GM12878 (cell line): ENCODE data around the gene RNASE9. TPM values are rescaled to one million over a fixed set of nuclear protein-coding genes. Genes with fewer than 3 reads are reported as not detected.

Experiments
- ATAC-seq: fragments of 200-7000 bp; cut with Tn5 transposase; 3 replicates; pipeline ENCODE4 v1.9.1; 2020; ENCODE audit warnings: mild to moderate bottlenecking, moderate library complexity
- Bru-seq: library from RNA; stranded (reverse); fragments of 400-500 nt; gene quantifications from one replicate; lab custom pipeline; 2021; lab: Mats Ljungman, UMichigan
- BruChase-seq, 2 experiments: library from RNA; stranded (reverse); fragments of 400-500 nt; gene quantifications; one replicate each; lab custom pipeline; 2021; lab: Mats Ljungman, UMichigan
- BruUV-seq: library from RNA; stranded (reverse); fragments of 400-500 nt; replicated peaks from 2 replicates; lab custom pipeline; 2021; lab: Mats Ljungman, UMichigan
- CTCF ChIA-PET: fragments of 300-600 bp; sonication (Branson Sonifier 250); formaldehyde crosslinking; extraction: SDS; loops from one replicate; lab custom pipeline; 2021; ENCODE audit warnings: inconsistent platforms; lab: Yijun Ruan, JAX
- POLR2A ChIA-PET: fragments of 350-600 bp; formaldehyde crosslinking; extraction: SDS; loops from one replicate; lab custom pipeline; 2021; ENCODE audit warnings: inconsistent platforms; lab: Charles Lee
- RAD21 ChIA-PET: fragments of 300-600 bp; sonication (Branson Sonifier 250); formaldehyde crosslinking; loops from one replicate; lab custom pipeline; 2023; ENCODE audit warnings: antibody characterized with exemption; ENCODE audit not compliant: unreplicated experiment; lab: Charles Lee
- SMC1A ChIA-PET: fragments of 300-600 bp; sonication (Branson Sonifier 250); formaldehyde crosslinking; loops from one replicate; lab custom pipeline; 2023; ENCODE audit not compliant: unreplicated experiment, uncharacterized antibody; lab: Charles Lee
- DNase-seq: peaks from one replicate; pipeline ENCODE4 v3.0.0-alpha.2; 2011; ENCODE audit warnings: low read depth, low spot score
- FAIRE-seq: peaks from 3 replicates; lab custom pipeline; 2011; peaks lifted over from hg19 to GRCh38; lab: Jason Lieb, UNC
- H2AFZ ChIP-seq: 2 replicates; pipeline ENCODE4 v1.6.0; 2011; ENCODE audit warnings: low read depth, low read length, control low read depth; ENCODE audit not compliant: control insufficient read depth
- H3K27ac ChIP-seq: 2 replicates; pipeline ENCODE4 v1.5.1; 2011; ENCODE audit warnings: control low read depth; ENCODE audit not compliant: control insufficient read depth, insufficient read depth
- H3K27me3 ChIP-seq, 2 experiments: replicated peaks in 1 of 2; 2 replicates each; pipeline versions ENCODE4 v1.6.0 to v1.6.1; 2011; ENCODE audit warnings: low read length in 1 of 2; ENCODE audit not compliant: control insufficient read depth in 2 of 2, insufficient read depth in 2 of 2
- H3K36me3 ChIP-seq, 2 experiments: 2 replicates each; pipeline ENCODE4 v1.5.1; 2011; ENCODE audit warnings: low read length in 1 of 2; ENCODE audit not compliant: control insufficient read depth in 2 of 2, insufficient read depth in 2 of 2
- H3K4me1 ChIP-seq: 2 replicates; pipeline ENCODE4 v1.6.1; 2011; ENCODE audit warnings: mild to moderate bottlenecking, low read length, moderate library complexity, mixed read lengths; ENCODE audit not compliant: control insufficient read depth, insufficient read depth
- H3K4me2 ChIP-seq: 2 replicates; pipeline ENCODE4 v1.6.0; 2011; ENCODE audit warnings: control low read depth; ENCODE audit not compliant: control insufficient read depth, insufficient read depth
- H3K4me3 ChIP-seq: fragments of 200-600 bp; sonication (generic); 2 replicates; pipeline ENCODE4 v1.5.1; 2016
- H3K79me2 ChIP-seq: 2 replicates; pipeline ENCODE4 v1.6.0; 2011; ENCODE audit warnings: low read length; ENCODE audit not compliant: control insufficient read depth, insufficient read depth
- H3K9ac ChIP-seq: 2 replicates; pipeline ENCODE4 v1.8.0; 2011; ENCODE audit warnings: low read length, control low read depth, mixed read lengths; ENCODE audit not compliant: control insufficient read depth, insufficient read depth
- H3K9me3 ChIP-seq: replicated peaks from 3 replicates; pipeline ENCODE4 v1.5.1; 2011; ENCODE audit warnings: mild to moderate bottlenecking, low read length; ENCODE audit not compliant: control insufficient read depth, insufficient read depth
- H4K20me1 ChIP-seq: 2 replicates; pipeline ENCODE4 v1.6.0; 2011; ENCODE audit not compliant: control insufficient read depth, insufficient read depth
- CBX3 ChIP-seq: fragments of 200-600 bp; sonication (generic); IDR thresholded peaks from 2 replicates; pipeline ENCODE4 v1.6.1; 2016; ENCODE audit warnings: low read depth, borderline replicate concordance
- ETV6 ChIP-seq, 2 experiments: fragments of 450-650 bp in 1 of 2; IDR thresholded peaks in 1 of 2; conservative IDR thresholded peaks in 1 of 2; 2 replicates each; pipeline ENCODE4 v1.6.1; 2014; ENCODE audit warnings: antibody characterized with exemption in 1 of 2, borderline replicate concordance in 1 of 2, low read depth in 1 of 2, mild to moderate bottlenecking in 1 of 2, moderate library complexity in 1 of 2
- HDAC6 ChIP-seq: fragments of 200-600 bp; sonication (generic); IDR thresholded peaks from one replicate; pipeline ENCODE4 v1.8.0; 2017; ENCODE audit warnings: antibody characterized with exemption; ENCODE audit not compliant: unreplicated experiment
- JUNB ChIP-seq: IDR thresholded peaks from 2 replicates; pipeline ENCODE4 v1.6.1; 2016; ENCODE audit warnings: antibody characterized with exemption, mild to moderate bottlenecking
- MTA2 ChIP-seq: fragments of 450-650 bp; IDR thresholded peaks from 2 replicates; pipeline ENCODE4 v1.6.1; 2016; ENCODE audit warnings: low read depth, mild to moderate bottlenecking, moderate library complexity
- MYB ChIP-seq: fragments of 150-350 bp; IDR thresholded peaks from 2 replicates; pipeline ENCODE4 v1.6.1; 2014; ENCODE audit warnings: mild to moderate bottlenecking, low read depth, low read length, borderline replicate concordance
- MYC ChIP-seq: IDR thresholded peaks from 2 replicates; pipeline ENCODE4 v1.6.1; 2011; ENCODE audit warnings: mild to moderate bottlenecking, low read length, moderate library complexity, inconsistent platforms; ENCODE audit not compliant: insufficient read depth, insufficient replicate concordance, insufficient read length, severe bottlenecking
- PKNOX1 ChIP-seq: fragments of 450-650 bp; IDR thresholded peaks from 2 replicates; pipeline ENCODE4 v1.6.1; 2016; ENCODE audit warnings: mild to moderate bottlenecking
- SKIL ChIP-seq: fragments of 450-650 bp; IDR thresholded peaks from 2 replicates; pipeline ENCODE4 v1.6.1; 2017; ENCODE audit warnings: mild to moderate bottlenecking, low read depth, inconsistent platforms; ENCODE audit not compliant: poor library complexity, severe bottlenecking
- TCF12 ChIP-seq: IDR thresholded peaks from 2 replicates; pipeline ENCODE4 v1.6.1; 2011; ENCODE audit warnings: low read depth, mild to moderate bottlenecking, low read length
- TCF3 ChIP-seq: IDR thresholded peaks from 2 replicates; pipeline ENCODE4 v1.6.1; 2012; ENCODE audit warnings: low read depth, mild to moderate bottlenecking, low read length, borderline replicate concordance; ENCODE audit not compliant: insufficient read depth
- WRNIP1 ChIP-seq: IDR thresholded peaks from 2 replicates; pipeline ENCODE4 v1.6.1; 2011; ENCODE audit warnings: low read depth, low read length, improper control_type of control experiment, borderline replicate concordance
- ZNF24 ChIP-seq: fragments of 450-650 bp; IDR thresholded peaks from 2 replicates; pipeline ENCODE4 v1.6.1; 2017; ENCODE audit warnings: antibody characterized with exemption, mild to moderate bottlenecking
- WGBS: methylation state at CpG from one replicate; pipeline ENCODE4 v1.1.6; 2016; ENCODE audit warnings: low lambda C conversion rate; ENCODE audit not compliant: insufficient replicate concordance, insufficient coverage; ENCODE audit errors: missing lambda C conversion rate; 5-methylcytosine and 5-hydroxymethylcytosine counted together
- in situ Hi-C: fragments of 300-500 bp; cut with MboI; formaldehyde crosslinking; loops from 9 replicates; pipeline ENCODE4 v1.14.3; 2018; ENCODE audit warnings: mixed read lengths
- intact Hi-C: fragments of 100-400 bp; cut with micrococcal nuclease; formaldehyde crosslinking; loops from one replicate; pipeline ENCODE4 v1.14.2; 2022; ENCODE audit not compliant: unreplicated experiment
- long read RNA-seq, 2 experiments: library from polyadenylated mRNA; unstranded; transcript quantifications; one replicate each; pipeline ENCODE4 v2.0.0, GENCODE V29; 2019 to 2020
- polyA minus RNA-seq, 3 experiments: library from RNA; depleted of rRNA, polyadenylated mRNA; stranded (reverse); fragments of >200 nt; gene quantifications; 2 replicates each; pipeline ENCODE4 v1.2.3, GENCODE V29; 2011
- polyA plus RNA-seq, 11 experiments: library from polyadenylated mRNA; depleted of rRNA in 4 of 11; unstranded in 6 of 11; stranded (reverse) in 5 of 11; fragments of >200 nt; fragmentation: Nextera tagmentation in 4 of 11; fragmentation: Illumina TruSeq in 1 of 11; extraction: Ambion mirVana in 4 of 11; extraction: Trizol in 1 of 11; gene quantifications; 1 replicate in 1 of 11; 2 replicates in 10 of 11; pipeline versions ENCODE4 v1.2.1 to v1.2.3, GENCODE V29; 2011 to 2016; ENCODE audit warnings: inconsistent platforms in 2 of 11, missing spikeins in 2 of 11, low read depth in 1 of 11
- total RNA-seq, 4 experiments: library from RNA; depleted of rRNA in 3 of 4; stranded (reverse); fragments of >200 nt in 3 of 4; fragmentation: Illumina TruSeq in 1 of 4; extraction: Trizol in 1 of 4; gene quantifications; 2 replicates each; pipeline versions ENCODE4 v1.2.1 to v1.2.3, GENCODE V29; 2013 to 2021
- TF ChIP-seq, protein P1 (sequence below): fragments of 450-650 bp; IDR thresholded peaks from 2 replicates; pipeline ENCODE4 v1.6.1; 2016; ENCODE audit warnings: mild to moderate bottlenecking, moderate library complexity, borderline replicate concordance

RNASE9 gene
- total RNA-seq (2013; cell fraction: nucleolus; rRNA removed): not detected in 2 replicates
- total RNA-seq (2014; rRNA removed) (not detected in 2 replicates), total RNA-seq (2014; rRNA removed; fragmentation: Illumina TruSeq; extraction: Trizol) (not detected in 2 replicates), total RNA-seq (2021) (not detected in 2 replicates), polyA plus RNA-seq (2011; rRNA removed) (not detected in 2 replicates), polyA plus RNA-seq (2014; fragmentation: Illumina TruSeq; extraction: Trizol) (not detected in 2 replicates), polyA plus RNA-seq (2014; fragmentation: Nextera tagmentation; extraction: Ambion mirVana) (not detected), polyA plus RNA-seq (2014; rRNA removed) (not detected in 2 replicates), polyA plus RNA-seq (2016; fragmentation: Nextera tagmentation; extraction: Ambion mirVana) (not detected), polyA minus RNA-seq (2011; rRNA and poly(A)+ RNA removed) (not detected in 2 replicates), Bru-seq, nascent RNA (not detected), BruChase-seq, experiment 1, labeled RNA remaining after a 6-hour chase (not detected), BruChase-seq, experiment 2, labeled RNA remaining after a 2-hour chase (not detected)
- polyA plus RNA-seq (2011; ENCODE audit: low read depth): not detected
- not detected in 2 replicates for polyA plus RNA-seq (2011; cell fraction: cytosol; rRNA removed)
- not detected in 2 replicates for polyA plus RNA-seq (2011; cell fraction: nucleus; rRNA removed)
- polyA plus RNA-seq (2012): not detected in 2 replicates
- not detected in 2 replicates for polyA minus RNA-seq (2011; cell fraction: cytosol; rRNA and poly(A)+ RNA removed)
- not detected in 2 replicates for polyA minus RNA-seq (2011; cell fraction: nucleus; rRNA and poly(A)+ RNA removed)
- long read RNA-seq, experiment 1: 0 reads
- long read RNA-seq, experiment 2: 0 reads

GRCh38 chr14:20560961-20561360, at the start of gene RNASE9:
Gene RNASE9, minus strand, starts transcription at chr14:20561047.
- 19% methylated on average over 3 of the region's 3 CpGs for WGBS
- FAIRE-seq (no peak), ATAC-seq (no peak), DNase-seq (no peak)
- ChIA-PET SMC1A (no interaction called here), RAD21 (no interaction called here), CTCF (no interaction called here), POLR2A (no interaction called here)
- no peak within 1 kb of the TSS for H3K4me2 ChIP-seq
- H2AFZ ChIP-seq: no peak within 1 kb of the TSS
- H3K79me2 ChIP-seq: no peaks in the 10 kb centered on the region
- intact Hi-C loops: no loop called here
- H3K9ac ChIP-seq: no peak within 1 kb of the TSS
- H3K9me3 ChIP-seq: no peaks in the 10 kb centered on the region
- no peaks in the 10 kb centered on the region for H3K4me1 ChIP-seq
- H3K27ac ChIP-seq: no peak within 1 kb of the TSS
- no peaks in the 10 kb centered on the region for H3K36me3 ChIP-seq
- in situ Hi-C loops: no loop called here
- H4K20me1 ChIP-seq: no peaks in the 10 kb centered on the region
- no TSS peak for BruUV-seq
- H3K4me3 ChIP-seq: no peak within 1 kb of the TSS
- no peaks in the 10 kb centered on the region for H3K27me3 ChIP-seq
- TF ChIP-seq ZNF24 (no peak), WRNIP1 (no peak), SKIL (no peak), TCF12 (no peak), MTA2 (no peak), CBX3 (no peak), ETV6 (conservative IDR thresholded peaks at IDR 0.05 in 1 of 2, IDR thresholded peaks at IDR 0.05 in 1 of 2; ENCODE audit: borderline replicate concordance in 1 of 2, low read depth in 1 of 2) (no peak), MYC (no peak), MYB (no peak), PKNOX1 (no peak), HDAC6 (no peak), TCF3 (no peak), JUNB (no peak)
- TF ChIP-seq, protein P1, sequence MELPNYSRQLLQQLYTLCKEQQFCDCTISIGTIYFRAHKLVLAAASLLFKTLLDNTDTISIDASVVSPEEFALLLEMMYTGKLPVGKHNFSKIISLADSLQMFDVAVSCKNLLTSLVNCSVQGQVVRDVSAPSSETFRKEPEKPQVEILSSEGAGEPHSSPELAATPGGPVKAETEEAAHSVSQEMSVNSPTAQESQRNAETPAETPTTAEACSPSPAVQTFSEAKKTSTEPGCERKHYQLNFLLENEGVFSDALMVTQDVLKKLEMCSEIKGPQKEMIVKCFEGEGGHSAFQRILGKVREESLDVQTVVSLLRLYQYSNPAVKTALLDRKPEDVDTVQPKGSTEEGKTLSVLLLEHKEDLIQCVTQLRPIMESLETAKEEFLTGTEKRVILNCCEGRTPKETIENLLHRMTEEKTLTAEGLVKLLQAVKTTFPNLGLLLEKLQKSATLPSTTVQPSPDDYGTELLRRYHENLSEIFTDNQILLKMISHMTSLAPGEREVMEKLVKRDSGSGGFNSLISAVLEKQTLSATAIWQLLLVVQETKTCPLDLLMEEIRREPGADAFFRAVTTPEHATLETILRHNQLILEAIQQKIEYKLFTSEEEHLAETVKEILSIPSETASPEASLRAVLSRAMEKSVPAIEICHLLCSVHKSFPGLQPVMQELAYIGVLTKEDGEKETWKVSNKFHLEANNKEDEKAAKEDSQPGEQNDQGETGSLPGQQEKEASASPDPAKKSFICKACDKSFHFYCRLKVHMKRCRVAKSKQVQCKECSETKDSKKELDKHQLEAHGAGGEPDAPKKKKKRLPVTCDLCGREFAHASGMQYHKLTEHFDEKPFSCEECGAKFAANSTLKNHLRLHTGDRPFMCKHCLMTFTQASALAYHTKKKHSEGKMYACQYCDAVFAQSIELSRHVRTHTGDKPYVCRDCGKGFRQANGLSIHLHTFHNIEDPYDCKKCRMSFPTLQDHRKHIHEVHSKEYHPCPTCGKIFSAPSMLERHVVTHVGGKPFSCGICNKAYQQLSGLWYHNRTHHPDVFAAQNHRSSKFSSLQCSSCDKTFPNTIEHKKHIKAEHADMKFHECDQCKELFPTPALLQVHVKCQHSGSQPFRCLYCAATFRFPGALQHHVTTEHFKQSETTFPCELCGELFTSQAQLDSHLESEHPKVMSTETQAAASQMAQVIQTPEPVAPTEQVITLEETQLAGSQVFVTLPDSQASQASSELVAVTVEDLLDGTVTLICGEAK: no peak
